ENCODE measurements around the gene PREPL.

PREPL gene

DNA sequence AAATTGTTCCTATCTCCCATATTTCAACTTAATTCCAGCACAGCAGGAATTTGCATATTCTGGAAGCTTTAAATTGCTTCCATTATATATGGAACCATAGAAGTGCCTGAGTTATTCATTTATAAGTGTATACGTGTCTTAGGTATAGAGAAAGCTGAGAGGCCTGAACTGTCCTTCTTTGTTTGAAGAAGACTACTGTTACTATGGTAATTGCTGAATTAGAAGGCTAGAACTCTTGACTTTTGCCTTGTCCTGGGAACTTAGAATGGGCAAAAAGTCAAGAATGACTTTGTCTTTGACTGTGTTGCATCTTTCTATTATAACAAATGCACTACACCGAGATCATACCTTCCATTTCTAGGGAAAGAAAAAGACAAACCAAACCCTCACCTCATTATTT lies 16.2 kb upstream of the PREPL start:
- no peak for DNase-seq (ENCODE audit: low read depth)
- TF ChIP-seq, protein P1, sequence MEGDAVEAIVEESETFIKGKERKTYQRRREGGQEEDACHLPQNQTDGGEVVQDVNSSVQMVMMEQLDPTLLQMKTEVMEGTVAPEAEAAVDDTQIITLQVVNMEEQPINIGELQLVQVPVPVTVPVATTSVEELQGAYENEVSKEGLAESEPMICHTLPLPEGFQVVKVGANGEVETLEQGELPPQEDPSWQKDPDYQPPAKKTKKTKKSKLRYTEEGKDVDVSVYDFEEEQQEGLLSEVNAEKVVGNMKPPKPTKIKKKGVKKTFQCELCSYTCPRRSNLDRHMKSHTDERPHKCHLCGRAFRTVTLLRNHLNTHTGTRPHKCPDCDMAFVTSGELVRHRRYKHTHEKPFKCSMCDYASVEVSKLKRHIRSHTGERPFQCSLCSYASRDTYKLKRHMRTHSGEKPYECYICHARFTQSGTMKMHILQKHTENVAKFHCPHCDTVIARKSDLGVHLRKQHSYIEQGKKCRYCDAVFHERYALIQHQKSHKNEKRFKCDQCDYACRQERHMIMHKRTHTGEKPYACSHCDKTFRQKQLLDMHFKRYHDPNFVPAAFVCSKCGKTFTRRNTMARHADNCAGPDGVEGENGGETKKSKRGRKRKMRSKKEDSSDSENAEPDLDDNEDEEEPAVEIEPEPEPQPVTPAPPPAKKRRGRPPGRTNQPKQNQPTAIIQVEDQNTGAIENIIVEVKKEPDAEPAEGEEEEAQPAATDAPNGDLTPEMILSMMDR (conservative IDR thresholded peaks at IDR 0.05; ENCODE audit: low read depth, low read length): no peak
- H3K4me3 ChIP-seq (ENCODE audit: low read length): no peak overlapping the region

DNA sequence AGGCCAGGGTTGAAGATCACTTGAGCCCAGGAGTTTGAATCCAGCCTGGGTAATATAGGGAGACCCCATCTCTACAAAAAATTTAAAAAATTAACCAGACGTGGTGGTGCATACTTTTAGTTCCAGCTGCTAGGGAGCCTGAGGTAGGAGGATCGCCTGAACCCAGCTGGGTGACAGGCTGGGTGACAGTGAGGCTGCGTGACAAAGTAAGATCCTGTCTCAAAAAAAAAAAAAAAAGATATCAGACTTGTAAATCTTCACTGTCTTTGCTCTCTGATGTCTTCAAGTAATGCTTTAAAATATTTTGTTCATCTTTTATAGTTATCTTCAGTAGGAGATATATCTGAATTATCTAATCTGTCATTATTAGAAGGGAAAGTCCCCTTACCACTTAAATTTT lies 11.0 kb upstream of the PREPL start:
- TF ChIP-seq, protein P1 (conservative IDR thresholded peaks at IDR 0.05; ENCODE audit: low read depth, low read length): no peak
- H3K4me3 ChIP-seq (ENCODE audit: low read length): no peak overlapping the region
- DNase-seq (ENCODE audit: low read depth): no peak

DNA sequence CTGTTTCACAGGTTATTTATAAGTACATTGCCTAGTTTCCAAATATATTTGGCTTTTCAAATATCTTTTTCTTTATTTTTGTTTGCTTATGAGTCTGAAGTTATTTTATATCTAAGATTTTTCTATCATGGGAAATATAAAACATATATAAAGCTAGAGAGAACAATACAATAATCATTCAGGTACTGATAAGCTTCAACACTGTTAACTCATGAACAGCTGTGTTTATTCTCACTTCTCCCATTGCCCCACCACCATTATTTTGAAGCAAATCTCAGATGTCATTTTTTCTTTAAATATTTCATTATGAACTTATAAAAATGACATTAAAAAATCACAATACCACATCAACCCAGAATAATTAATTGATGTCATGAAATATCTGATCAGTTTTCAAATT lies 10.2 kb upstream of the PREPL start:
- H3K4me3 ChIP-seq (ENCODE audit: low read length): no peak overlapping the region
- TF ChIP-seq, protein P1 (conservative IDR thresholded peaks at IDR 0.05; ENCODE audit: low read depth, low read length): no peak
- no peak for DNase-seq (ENCODE audit: low read depth)

DNA sequence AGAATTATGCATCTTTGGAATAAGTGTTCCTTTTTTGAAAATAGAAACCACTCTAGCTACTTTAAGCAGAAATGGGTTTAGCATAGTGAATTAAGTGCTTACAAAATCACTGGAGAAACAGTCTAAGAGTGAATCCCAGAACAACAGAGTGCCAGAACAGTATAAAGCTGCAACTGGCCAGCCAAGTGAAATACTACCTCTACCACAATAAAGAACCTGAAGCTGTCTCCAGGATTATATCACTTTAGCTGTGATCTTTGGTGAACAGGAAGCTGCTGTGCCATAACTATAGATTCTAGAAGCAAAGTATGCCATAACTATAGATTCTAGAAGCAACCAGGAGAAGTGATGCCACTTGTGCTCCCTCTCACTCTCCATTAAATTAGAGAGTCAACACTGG lies 8.1 kb upstream of the PREPL start:
- no peak for DNase-seq (ENCODE audit: low read depth)
- no peak overlapping the region for H3K4me3 ChIP-seq (ENCODE audit: low read length)
- TF ChIP-seq, protein P1 (conservative IDR thresholded peaks at IDR 0.05; ENCODE audit: low read depth, low read length): no peak

DNA sequence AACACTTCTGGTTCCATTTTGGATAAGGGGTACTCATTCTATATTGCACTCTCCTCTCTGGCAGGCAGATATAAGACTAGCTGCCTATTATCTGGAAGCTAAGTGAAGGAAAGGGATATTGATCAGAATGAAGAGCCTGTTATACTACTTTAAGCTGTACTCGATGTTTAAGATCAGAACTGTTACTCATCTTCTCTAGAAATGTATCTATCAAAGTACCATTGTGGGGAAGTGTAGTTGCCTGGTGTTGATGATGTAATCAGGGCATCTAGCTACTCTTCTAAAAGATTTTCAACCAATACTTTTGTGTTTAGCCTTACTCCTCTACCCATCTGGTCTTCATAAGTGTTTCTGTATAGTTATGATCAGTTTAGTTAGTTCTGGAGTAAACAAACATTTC lies 6.3 kb upstream of the PREPL start:
- DNase-seq (ENCODE audit: low read depth): no peak
- no peak overlapping the region for H3K4me3 ChIP-seq (ENCODE audit: low read length)
- TF ChIP-seq, protein P1 (conservative IDR thresholded peaks at IDR 0.05; ENCODE audit: low read depth, low read length): no peak

DNA sequence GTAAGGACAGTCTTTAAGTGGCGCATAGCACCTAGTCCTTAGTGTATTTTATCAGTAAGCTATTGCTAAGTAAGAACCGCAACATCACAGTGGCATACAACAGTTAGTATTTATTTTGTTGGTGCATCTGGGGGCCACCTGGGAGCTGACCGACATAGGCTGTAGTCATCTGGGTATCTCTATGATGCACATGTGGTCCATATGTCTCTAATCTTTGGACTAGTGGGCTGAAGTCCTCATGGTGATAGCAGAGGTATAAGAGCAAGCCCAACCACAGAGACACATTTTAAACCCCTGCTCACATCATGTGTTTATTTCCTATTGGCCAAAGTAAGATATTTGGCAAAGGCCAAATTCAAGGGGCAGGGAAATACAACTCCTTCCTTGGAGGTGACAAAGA lies 3.3 kb upstream of the PREPL start:
- DNase-seq (ENCODE audit: low read depth): no peak
- TF ChIP-seq, protein P1 (conservative IDR thresholded peaks at IDR 0.05; ENCODE audit: low read depth, low read length): no peak
- H3K4me3 ChIP-seq (ENCODE audit: low read length): no peak overlapping the region

DNA sequence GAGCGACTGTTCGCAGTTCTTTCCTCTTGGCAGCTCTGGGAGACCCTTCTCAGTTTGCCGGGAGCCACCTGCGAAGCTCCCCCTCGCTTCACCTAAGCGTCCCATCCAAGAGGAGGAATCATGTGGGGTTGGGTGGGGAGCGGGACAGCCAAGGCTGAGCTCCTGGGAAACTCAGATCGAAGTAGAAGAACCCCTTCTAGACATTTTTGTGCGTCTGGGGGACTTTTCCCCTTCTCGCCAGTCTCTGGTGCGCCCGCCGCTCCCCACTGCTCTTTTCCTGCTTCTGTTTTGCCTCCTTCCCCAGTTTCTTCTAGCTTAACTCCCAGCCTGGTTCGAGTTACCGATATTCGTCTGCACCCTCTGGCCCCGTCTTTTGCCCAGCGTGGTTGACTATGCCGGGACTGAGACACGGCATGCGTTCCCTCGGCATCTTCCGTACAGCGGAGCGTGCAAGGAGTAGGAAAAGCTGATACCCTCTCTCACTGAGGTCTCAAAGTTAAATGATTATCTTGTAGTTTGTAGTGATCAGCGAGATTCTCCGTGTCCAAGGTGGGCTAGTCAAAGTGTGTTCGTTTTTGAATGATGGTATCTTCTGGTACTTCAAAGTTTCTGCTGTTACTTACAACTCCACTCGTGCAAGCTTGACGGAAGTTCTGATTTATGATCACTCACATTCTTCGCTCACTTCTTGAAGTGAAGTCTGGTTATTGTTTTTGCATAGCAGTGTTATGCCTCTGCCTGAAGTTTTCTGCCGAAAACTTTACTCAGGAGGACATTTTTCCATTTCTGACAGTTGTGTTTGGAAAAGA lies 1.1 kb upstream of the PREPL start:
- H3K4me3 ChIP-seq (ENCODE audit: low read length): peak overlapping the region; percentile 96
- TF ChIP-seq, protein P1 (conservative IDR thresholded peaks at IDR 0.05; ENCODE audit: low read depth, low read length): no peak
- no peak for DNase-seq (ENCODE audit: low read depth)

Measured in retinal pigment epithelial cell (primary cell).